ENCODE results near the gene B4GALNT3.

The B4GALNT3 gene

DNA sequence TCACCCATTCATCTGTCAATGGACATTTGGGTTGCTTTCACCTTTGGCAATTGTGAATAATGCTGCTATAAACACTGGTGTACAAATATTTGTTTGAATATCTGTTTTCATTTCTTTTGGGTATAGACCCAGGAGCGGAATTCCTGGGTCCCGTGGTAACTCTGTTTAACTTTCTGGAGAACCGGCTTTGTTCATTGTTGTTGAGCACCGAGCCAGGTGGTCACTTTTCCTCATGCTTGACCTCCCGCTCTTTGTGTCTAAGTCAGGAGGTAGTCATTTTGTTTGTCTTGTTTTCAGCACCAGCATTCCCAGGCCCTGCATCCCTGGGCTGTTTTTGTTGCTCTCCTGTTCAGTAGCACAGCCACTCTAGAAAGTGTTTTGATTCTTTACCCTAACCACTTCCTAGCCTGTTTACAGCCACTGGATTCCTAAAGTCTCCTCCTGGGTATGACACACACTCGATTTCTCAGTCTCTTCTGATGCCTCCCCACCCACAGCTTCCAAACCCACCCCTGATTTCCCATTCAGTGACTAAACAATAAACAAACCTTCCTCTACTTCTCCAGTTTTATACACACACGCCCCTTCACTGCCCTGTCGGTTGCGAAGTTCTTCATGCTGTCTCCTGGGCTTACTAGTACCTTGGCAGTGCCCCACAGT is 37.9 kb downstream of the B4GALNT3 start:
- TF ChIP-seq, protein P1, sequence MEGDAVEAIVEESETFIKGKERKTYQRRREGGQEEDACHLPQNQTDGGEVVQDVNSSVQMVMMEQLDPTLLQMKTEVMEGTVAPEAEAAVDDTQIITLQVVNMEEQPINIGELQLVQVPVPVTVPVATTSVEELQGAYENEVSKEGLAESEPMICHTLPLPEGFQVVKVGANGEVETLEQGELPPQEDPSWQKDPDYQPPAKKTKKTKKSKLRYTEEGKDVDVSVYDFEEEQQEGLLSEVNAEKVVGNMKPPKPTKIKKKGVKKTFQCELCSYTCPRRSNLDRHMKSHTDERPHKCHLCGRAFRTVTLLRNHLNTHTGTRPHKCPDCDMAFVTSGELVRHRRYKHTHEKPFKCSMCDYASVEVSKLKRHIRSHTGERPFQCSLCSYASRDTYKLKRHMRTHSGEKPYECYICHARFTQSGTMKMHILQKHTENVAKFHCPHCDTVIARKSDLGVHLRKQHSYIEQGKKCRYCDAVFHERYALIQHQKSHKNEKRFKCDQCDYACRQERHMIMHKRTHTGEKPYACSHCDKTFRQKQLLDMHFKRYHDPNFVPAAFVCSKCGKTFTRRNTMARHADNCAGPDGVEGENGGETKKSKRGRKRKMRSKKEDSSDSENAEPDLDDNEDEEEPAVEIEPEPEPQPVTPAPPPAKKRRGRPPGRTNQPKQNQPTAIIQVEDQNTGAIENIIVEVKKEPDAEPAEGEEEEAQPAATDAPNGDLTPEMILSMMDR (IDR thresholded peaks at IDR 0.05; ENCODE audit: insufficient read depth, missing control alignments): no peak
- FAIRE-seq: no peak
- DNase-seq (ENCODE audit: insufficient read length, low spot score): no peak

DNA sequence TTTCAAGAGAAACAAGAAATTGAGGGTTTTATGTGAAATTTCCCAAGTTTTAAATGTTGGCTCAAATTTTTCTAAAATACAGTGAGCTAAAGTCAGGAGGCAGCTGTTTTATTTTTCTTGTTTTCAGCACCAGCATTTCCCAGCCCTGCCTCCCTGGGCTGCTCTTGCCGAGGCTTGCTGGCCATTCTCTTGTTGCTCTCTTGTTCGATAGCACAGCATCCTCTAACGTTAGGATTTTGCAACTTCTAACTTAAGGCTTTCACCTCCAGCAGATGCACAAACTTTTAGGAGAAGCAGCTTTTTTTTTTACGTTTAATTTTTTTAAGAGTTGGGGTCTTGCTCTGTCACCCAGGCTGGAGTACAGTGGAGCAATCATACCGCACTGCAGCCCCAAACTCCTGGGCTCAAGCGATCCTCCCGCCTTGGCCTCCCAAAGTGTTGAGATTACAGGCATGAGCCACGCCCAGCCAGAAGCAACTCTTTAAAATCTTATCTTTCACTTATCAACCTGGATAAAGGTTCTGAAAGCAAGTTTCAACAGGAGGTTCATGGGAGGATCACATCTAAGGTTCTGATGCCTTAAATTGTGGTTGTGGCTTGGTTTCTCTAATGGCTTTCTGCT is 40.2 kb downstream of the B4GALNT3 start:
- FAIRE-seq (no peak), DNase-seq (ENCODE audit: insufficient read length, low spot score) (no peak)
- TF ChIP-seq, protein P1 (IDR thresholded peaks at IDR 0.05; ENCODE audit: insufficient read depth, missing control alignments): no peak

DNA sequence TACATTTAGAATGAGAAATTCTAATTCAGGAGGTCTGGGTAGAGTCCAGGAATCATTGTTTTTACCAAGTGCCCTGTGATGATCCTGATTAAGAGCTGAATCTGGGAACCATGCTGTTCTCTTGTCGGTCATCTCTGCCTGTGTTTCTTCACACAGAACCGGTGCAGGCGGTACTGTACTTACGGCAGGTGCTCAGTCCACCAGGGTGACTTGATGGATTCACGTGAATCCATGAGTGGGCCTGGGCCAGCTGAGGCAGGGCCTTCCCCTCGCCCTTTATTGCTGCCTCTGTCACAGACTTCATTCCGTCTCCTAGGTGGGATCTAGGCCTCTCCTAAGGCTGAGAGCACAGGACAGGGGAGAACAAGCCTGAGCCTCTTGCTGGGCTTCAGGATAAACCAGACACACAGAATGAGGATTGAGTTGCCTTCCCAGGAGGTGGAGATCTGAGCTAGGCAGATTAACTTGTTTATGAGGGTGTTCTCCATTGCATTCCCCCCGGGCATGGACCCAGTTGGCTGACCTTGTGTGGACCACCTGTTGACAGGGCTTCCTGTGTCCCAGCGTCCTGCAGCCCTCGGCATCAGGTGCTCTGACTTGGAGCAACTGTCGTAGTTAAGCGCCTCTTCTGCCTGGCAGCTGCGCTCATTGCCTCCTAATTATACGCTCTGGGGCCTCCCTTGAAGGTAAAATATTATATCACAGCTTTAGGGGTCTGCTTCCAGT is 42.1 kb downstream of the B4GALNT3 start:
- DNase-seq (ENCODE audit: insufficient read length, low spot score) (no peak), FAIRE-seq (no peak)
- TF ChIP-seq, protein P1 (IDR thresholded peaks at IDR 0.05; ENCODE audit: insufficient read depth, missing control alignments): no peak

DNA sequence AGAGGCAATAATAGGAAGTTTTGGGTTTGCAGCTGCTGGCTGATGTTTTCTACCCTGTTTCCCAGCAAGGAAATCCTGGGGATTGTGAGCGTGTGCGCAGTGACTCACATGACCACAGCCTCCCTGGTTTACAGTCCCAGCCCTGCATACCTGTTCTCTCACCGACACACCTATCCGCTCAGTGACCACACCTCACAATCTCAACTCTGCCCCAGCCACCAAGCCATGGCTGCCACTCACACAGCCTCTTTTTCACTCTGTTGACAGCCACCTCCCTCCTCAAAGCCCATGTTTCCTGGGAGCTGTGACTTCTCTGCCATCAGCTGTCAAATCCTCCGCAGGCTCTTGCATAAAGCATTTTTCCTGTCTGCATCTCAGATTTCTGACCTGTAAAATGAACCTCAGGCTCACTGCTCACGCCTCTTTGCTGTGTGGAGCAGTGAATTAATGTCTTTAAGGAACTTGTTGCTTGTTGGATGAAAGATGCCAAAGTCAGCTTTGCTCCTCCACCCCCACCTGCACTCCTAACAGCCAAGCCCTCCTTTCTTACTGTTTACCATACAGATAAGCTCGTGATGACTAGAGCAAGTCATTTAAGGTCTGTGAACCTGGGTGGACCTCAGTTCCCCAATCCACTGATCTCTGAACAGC is 43.5 kb downstream of the B4GALNT3 start:
- TF ChIP-seq, protein P1 (IDR thresholded peaks at IDR 0.05; ENCODE audit: insufficient read depth, missing control alignments): no peak
- no peak for FAIRE-seq
- DNase-seq (ENCODE audit: insufficient read length, low spot score): no peak

DNA sequence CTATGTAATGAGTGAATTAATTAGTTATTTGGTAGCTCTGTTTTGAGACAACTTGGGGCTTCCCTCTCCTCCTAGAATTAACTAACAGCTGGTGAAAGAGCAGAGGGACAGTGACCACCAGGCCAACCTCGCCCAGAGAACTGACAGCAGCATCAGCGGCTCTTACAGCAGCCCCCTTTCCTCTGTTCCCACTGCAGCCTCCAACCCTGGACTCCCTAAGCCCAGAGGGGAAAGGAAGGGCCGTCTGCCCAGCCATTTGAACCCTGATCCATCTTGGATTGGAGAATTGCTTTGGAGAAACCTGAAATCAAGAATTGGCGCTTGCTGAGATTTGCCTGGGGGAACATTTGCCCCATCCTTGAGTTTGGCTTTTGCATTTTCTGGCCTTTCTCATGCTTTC is 45.5 kb downstream of the B4GALNT3 start:
- TF ChIP-seq, protein P1 (IDR thresholded peaks at IDR 0.05; ENCODE audit: insufficient read depth, missing control alignments): no peak

DNA sequence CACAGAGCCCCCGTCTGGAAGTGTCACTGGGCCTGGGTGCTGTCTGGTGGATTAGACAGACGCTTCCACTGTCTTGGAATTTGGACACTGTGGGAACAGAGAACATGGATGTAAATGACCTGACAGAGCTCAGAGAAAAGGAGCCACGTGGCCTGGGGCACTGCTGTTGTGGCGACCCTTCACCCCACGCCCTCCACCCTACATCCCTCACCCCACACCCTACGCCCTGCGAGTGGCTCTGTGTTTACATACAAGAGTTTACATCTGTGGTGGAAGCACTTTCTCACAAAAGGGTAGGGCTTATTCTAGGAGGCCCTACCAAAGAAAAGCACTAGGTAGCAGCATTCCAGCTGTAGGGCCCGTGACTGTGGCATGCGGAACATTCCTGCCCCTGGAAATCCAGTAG is 47.7 kb downstream of the B4GALNT3 start:
- FAIRE-seq (no peak), DNase-seq (ENCODE audit: insufficient read length, low spot score) (no peak)
- TF ChIP-seq, protein P1 (IDR thresholded peaks at IDR 0.05; ENCODE audit: insufficient read depth, missing control alignments): no peak

More for the DNA sequence above, 45.5 kb downstream of the B4GALNT3 start:
- FAIRE-seq: no peak
- DNase-seq (ENCODE audit: insufficient read length, low spot score): no peak

Data from D721Med (cell line).